Upper lobe of left lung (tissue), 6 donors: ENCODE results near the gene CRB3. TPM values are rescaled to one million over a fixed set of nuclear protein-coding genes. Genes with fewer than 3 reads are reported as not detected.

Experiments
- ATAC-seq, 2 donors: fragments of 200-7000 bp; cut with Tn5 transposase; one replicate each; pipeline ENCODE4 v1.9.1; 2022; ENCODE audit warnings: mild to moderate bottlenecking in 2 of 2, moderate library complexity in 2 of 2; ENCODE audit not compliant: low FRiP score in 2 of 2
- DNase-seq, 2 donors: peaks; one replicate each; pipeline ENCODE4 v3.0.0-alpha.2; 2019 to 2020
- H3K27ac ChIP-seq, 4 donors: fragments of 200-600 bp; sonication (generic); one replicate each; pipeline ENCODE4 v1.5.1; 2016 to 2019
- H3K27me3 ChIP-seq, 4 donors: fragments of 200-600 bp; sonication (generic); one replicate each; pipeline ENCODE4 v1.5.1; 2017 to 2019
- H3K36me3 ChIP-seq, 4 donors: fragments of 200-600 bp; sonication (generic); one replicate each; pipeline ENCODE4 v1.5.1; 2016 to 2019
- H3K4me1 ChIP-seq, 4 donors: fragments of 200-600 bp; sonication (generic); one replicate each; pipeline ENCODE4 v1.5.1; 2018 to 2019
- H3K4me3 ChIP-seq, 4 donors: fragments of 200-600 bp; sonication (generic); one replicate each; pipeline ENCODE4 v1.5.1; 2017 to 2019; ENCODE audit warnings: mild to moderate bottlenecking in 2 of 4, moderate library complexity in 1 of 4
- H3K9me3 ChIP-seq, 4 donors: fragments of 200-600 bp; sonication (generic); one replicate each; pipeline ENCODE4 v1.5.1; 2018 to 2019
- EP300 ChIP-seq, 4 donors: sonication (generic); formaldehyde crosslinking; IDR thresholded peaks; one replicate each; pipeline ENCODE4 v1.5.1; 2017; ENCODE audit warnings: antibody characterized with exemption in 4 of 4, control low read depth in 2 of 4
- POLR2A ChIP-seq, 4 donors: fragments of 450-650 bp; IDR thresholded peaks; one replicate each; pipeline ENCODE4 v1.5.1; 2016 to 2017; ENCODE audit warnings: antibody characterized with exemption in 4 of 4, mild to moderate bottlenecking in 2 of 4
- POLR2AphosphoS5 ChIP-seq, 2 donors: sonication (generic); formaldehyde crosslinking; IDR thresholded peaks; one replicate each; pipeline ENCODE4 v1.5.1; 2017; ENCODE audit warnings: antibody characterized with exemption in 2 of 2
- WGBS, 2 donors: methylation state at CpG; one replicate each; pipeline ENCODE4 v1.1.5; 2017 to 2018; 5-methylcytosine and 5-hydroxymethylcytosine counted together
- total RNA-seq, 6 donors: library from RNA; depleted of rRNA in 4 of 6; stranded (reverse); fragments of >200 nt in 4 of 6; gene quantifications; one replicate each; pipeline versions ENCODE4 v1.1.0 to v1.2.1, GENCODE V29; 2016 to 2021
- TF ChIP-seq, protein P1 (sequence below), 6 experiments: fragments of 450-650 bp in 4 of 6; fragments of 200-600 bp in 2 of 6; sonication (generic) in 2 of 6; IDR thresholded peaks; one replicate each; pipeline ENCODE4 v1.5.1; 2016 to 2019; ENCODE audit warnings: antibody characterized with exemption in 6 of 6
- donor health status: DM: no; HTN: no; CAD: no; lungs with moderate emphysema.
- donor health status: DM: no; HTN: yes; CAD: no; lungs with severe emphysema.

Gene CRB3
- 100 to 1,000 TPM in 1 of 6 donors, 10 to 100 TPM in 5; 51.1 to 120 (median 74.1) TPM for total RNA-seq

DNA sequence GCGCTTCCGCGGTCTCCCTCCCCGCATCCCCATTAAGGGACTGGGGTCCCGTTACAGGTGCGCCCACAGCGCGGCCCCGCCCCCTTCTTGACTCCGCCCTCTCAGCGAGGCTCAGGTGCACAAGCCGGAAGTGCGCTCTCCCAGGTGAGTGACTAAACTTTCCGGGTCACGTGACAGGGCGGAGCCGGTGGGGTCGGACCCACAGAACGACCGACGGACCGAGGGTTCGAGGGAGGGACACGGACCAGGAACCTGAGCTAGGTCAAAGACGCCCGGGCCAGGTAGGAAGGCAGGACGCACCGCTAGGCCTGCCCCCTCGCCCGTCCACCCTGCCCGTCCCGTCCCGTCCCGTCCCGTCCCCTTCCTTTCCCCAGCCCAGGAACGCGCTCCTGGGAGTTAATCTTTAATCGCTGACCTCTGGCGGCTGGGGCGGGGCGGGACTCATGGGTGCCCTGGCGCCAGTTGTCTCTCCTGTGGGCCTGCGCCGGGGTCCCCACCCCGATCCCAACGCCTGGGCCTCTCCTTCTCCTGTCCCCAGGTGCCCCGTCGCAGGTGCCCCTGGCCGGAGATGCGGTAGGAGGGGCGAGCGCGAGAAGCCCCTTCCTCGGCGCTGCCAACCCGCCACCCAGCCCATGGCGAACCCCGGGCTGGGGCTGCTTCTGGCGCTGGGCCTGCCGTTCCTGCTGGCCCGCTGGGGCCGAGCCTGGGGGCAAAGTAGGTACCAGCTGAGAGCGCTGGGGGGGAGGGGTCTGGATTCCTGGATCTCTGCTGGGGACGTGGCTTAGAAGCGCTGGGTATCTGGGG lies at the start of gene CRB3:
Gene CRB3, plus strand, starts transcription at position 202 of the 804 bp plus-strand sequence. Its CDS starts 431 bp downstream, at position 633.
- DNase-seq, result peak; percentile 94 to 95
- Histone ChIP-seq H3K4me1 (peaks cover 0 to 15% (median 5%) of the 10 kb centered on the region in 4 donors), H3K36me3 (peaks cover 0 to 16% (median 2%) of the 10 kb centered on the region in 4 donors), H3K27ac (peak within 1 kb of the TSS; percentile 69 to 88 (median 78)), H3K4me3 (peak within 1 kb of the TSS; percentile 34 to 69 (median 52)), H3K27me3 (peaks cover 0 to 13% (median 4%) of the 10 kb centered on the region in 4 donors), H3K9me3 (no peaks in the 10 kb centered on the region)
- peak in 1 of 2 donors; percentile 54 for ATAC-seq
- WGBS, 2 donors, result 8 to 11% methylated on average over 25 to 43 of the region's 65 CpGs
- TF ChIP-seq POLR2A (IDR thresholded peaks at IDR 0.05) (peak in 3 of 4 donors; percentile 38 to 80 (median 43)), EP300 (IDR thresholded peaks at IDR 0.05) (no peak), POLR2AphosphoS5 (IDR thresholded peaks at IDR 0.05) (peak in 1 of 2 donors; percentile 59)
- TF ChIP-seq, protein P1, sequence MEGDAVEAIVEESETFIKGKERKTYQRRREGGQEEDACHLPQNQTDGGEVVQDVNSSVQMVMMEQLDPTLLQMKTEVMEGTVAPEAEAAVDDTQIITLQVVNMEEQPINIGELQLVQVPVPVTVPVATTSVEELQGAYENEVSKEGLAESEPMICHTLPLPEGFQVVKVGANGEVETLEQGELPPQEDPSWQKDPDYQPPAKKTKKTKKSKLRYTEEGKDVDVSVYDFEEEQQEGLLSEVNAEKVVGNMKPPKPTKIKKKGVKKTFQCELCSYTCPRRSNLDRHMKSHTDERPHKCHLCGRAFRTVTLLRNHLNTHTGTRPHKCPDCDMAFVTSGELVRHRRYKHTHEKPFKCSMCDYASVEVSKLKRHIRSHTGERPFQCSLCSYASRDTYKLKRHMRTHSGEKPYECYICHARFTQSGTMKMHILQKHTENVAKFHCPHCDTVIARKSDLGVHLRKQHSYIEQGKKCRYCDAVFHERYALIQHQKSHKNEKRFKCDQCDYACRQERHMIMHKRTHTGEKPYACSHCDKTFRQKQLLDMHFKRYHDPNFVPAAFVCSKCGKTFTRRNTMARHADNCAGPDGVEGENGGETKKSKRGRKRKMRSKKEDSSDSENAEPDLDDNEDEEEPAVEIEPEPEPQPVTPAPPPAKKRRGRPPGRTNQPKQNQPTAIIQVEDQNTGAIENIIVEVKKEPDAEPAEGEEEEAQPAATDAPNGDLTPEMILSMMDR (IDR thresholded peaks at IDR 0.05), result peak in 1 of 6 experiments; percentile 10

DNA sequence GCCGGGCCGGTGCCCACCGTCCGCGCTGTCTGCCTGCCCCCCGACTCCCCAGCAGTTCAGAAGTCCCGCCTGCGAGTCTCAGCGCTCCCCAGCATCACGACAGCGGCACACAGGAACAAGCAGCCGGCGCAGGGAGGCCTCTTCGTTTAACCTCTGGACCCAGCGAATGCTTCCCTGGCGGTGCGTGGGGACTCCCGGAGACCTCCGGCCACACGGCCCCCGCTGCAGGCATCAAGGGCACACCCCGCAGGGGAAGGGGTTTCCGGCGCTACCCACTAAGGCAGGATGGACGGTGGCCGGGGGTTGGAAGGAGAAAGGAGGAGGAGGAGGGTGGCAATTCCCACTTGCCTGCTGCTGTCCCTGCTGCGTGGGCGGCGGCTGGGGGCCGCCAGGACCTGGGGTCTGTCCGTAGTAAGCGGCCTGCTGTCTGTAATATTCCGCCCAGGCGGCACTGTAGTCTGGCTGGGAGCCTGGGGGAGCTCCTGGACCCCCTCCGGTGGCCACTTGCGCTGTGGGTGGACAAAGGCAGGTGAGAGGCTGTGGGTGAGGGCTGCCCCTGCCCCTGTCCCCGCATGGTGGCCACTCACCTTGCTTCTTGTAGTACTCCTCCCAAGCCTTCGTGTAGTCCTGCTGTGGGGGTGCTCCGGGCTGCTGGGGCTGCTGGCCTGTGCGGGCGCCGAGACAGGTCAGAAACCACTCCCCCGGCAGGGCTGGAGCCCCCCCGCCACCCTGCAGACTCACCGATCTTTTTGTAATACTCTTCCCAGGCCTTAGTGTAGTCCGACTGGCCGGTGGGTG lies 49.1 kb upstream of the CRB3 start:
- peak in 1 of 2 donors; percentile 76 for DNase-seq
- H3K36me3 ChIP-seq, result peaks cover 48 to 66% (median 61%) of the 10 kb centered on the region in 4 donors
- H3K27ac ChIP-seq, result no peak overlapping the region
- no peak overlapping the region for H3K4me3 ChIP-seq
- TF ChIP-seq, protein P1 (IDR thresholded peaks at IDR 0.05), result no peak
- no peak for TF ChIP-seq POLR2A (IDR thresholded peaks at IDR 0.05)
- no peak for TF ChIP-seq EP300 (IDR thresholded peaks at IDR 0.05)
- no peak for TF ChIP-seq POLR2AphosphoS5 (IDR thresholded peaks at IDR 0.05)
- peaks cover 0 to 10% (median 4%) of the 10 kb centered on the region in 4 donors for H3K4me1 ChIP-seq
- no peaks in the 10 kb centered on the region for H3K9me3 ChIP-seq
- H3K27me3 ChIP-seq, result no peaks in the 10 kb centered on the region
- no peak for ATAC-seq
- 94% methylated on average over 21 to 47 of the region's 47 CpGs for WGBS, 2 donors

DNA sequence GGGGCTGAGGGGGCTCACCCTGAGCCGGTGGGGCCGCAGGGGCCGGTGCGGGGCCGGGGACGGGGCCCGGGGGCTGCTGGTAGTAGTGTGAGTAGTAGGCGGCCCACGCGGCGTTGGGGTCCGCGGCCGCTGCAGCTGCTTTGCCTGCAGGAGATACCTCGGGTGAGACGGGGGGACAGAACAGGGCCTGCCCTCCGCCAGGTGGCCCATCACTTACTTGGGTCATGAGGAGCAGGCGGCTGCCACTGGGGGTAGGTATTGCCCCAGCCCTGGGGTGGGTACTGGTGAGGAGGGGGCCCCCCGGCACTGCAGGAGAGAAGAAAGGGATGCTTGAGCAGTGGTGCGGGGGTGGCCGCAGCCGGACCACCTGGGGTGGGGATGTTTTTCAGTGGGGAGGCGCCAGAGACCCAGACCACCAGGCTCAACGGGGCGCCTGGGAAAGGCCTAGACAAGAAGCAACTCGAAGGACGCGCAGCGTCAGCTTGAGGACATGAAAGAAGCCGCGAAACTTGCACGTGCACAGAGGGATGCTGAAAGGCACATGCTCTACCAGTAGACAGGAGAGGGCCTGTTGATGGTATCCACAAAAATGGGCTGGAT lies 48.4 kb upstream of the CRB3 start:
- H3K36me3 ChIP-seq, result peaks cover 50 to 73% (median 67%) of the 10 kb centered on the region in 4 donors
- WGBS, 2 donors, result 90 to 97% methylated on average over 16 to 27 of the region's 32 CpGs
- H3K4me3 ChIP-seq, result no peak overlapping the region
- TF ChIP-seq, protein P1 (IDR thresholded peaks at IDR 0.05), result no peak
- TF ChIP-seq POLR2AphosphoS5 (IDR thresholded peaks at IDR 0.05) (no peak), POLR2A (IDR thresholded peaks at IDR 0.05) (no peak), EP300 (IDR thresholded peaks at IDR 0.05) (no peak)
- ATAC-seq (no peak), DNase-seq (peak in 1 of 2 donors; percentile 83)
- H3K27me3 ChIP-seq, result no peaks in the 10 kb centered on the region
- H3K27ac ChIP-seq, result no peak overlapping the region
- H3K4me1 ChIP-seq, result peaks cover 0 to 10% (median 4%) of the 10 kb centered on the region in 4 donors
- no peaks in the 10 kb centered on the region for H3K9me3 ChIP-seq

DNA sequence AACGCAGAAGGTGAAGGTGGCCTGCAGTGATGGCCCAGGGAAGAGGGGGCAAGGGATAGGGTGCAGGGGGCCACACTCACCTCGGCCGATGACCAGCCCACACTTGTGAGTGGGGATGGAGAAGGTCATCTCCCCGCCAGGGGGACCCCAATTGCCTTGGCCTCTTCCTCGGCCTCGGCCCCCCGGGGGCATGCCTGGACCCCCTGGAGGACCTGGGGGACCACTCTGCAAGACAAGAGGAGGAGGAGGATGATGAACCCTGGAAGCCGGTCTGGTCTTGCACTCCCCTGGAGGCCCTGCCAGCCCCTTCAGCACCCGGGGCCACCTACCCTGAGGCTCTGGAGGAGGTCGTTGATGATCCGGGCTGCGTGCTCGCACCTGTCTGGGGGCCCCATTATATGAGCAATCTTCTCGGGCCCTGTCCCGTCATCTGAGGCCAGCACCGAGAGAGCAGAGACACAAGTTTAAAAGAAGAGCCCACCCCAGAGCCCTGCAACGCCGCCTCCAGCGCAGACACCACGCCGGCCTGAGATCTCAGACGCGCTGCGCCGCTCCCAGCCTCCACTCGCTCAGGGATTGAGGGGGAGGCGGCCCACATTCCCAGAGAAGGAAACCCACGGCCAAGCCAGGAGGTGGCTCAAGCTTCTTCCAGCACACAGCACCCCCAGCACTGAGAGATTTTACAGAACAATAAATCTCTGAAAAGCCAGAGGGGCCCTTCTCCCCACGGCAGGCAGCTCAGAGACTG lies 47.2 kb upstream of the CRB3 start:
- no peaks in the 10 kb centered on the region for H3K9me3 ChIP-seq
- TF ChIP-seq POLR2A (IDR thresholded peaks at IDR 0.05) (no peak), EP300 (IDR thresholded peaks at IDR 0.05) (no peak), POLR2AphosphoS5 (IDR thresholded peaks at IDR 0.05) (no peak)
- TF ChIP-seq, protein P1 (IDR thresholded peaks at IDR 0.05), result no peak
- WGBS, 2 donors, result 94 to 96% methylated on average over 20 to 26 of the region's 29 CpGs
- H3K4me3 ChIP-seq, result no peak overlapping the region
- DNase-seq, result peak in 1 of 2 donors; percentile 75
- no peaks in the 10 kb centered on the region for H3K27me3 ChIP-seq
- ATAC-seq, result no peak
- peaks cover 0 to 18% (median 5%) of the 10 kb centered on the region in 4 donors for H3K4me1 ChIP-seq
- H3K27ac ChIP-seq, result no peak overlapping the region
- peaks cover 51 to 85% (median 78%) of the 10 kb centered on the region in 4 donors for H3K36me3 ChIP-seq
